Measurements from ENCODE around the gene DUOXA2.
A peak's percentile ranks its signal among the peaks of the same experiment; 100 is the strongest.

DUOXA2 gene

DNA sequence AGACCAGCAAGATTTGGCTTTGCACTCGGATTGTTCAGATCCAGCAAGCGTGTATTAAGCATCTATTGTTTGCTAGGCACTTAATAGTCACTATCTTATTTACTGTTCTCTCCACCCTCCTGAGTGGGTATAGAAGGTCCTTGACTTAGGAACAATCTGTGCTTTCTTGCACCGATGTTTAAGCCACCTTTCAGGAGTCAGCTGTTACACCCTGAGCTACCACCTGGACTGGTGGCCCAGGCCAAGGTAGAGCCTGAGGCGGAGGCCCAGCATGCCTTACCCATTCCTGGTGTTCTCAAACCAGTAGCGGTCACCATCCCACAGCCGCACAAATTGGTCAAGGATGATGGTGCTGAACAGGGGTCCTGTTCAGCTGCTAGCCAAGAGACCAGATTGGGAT lies 25.6 kb downstream of the DUOXA2 start:
- TF ChIP-seq GATA2 (IDR thresholded peaks at IDR 0.05; ENCODE audit: low read depth, low read length) (no peak), GATA3 (IDR thresholded peaks at IDR 0.05; ENCODE audit: low read depth, low read length) (no peak)

DNA sequence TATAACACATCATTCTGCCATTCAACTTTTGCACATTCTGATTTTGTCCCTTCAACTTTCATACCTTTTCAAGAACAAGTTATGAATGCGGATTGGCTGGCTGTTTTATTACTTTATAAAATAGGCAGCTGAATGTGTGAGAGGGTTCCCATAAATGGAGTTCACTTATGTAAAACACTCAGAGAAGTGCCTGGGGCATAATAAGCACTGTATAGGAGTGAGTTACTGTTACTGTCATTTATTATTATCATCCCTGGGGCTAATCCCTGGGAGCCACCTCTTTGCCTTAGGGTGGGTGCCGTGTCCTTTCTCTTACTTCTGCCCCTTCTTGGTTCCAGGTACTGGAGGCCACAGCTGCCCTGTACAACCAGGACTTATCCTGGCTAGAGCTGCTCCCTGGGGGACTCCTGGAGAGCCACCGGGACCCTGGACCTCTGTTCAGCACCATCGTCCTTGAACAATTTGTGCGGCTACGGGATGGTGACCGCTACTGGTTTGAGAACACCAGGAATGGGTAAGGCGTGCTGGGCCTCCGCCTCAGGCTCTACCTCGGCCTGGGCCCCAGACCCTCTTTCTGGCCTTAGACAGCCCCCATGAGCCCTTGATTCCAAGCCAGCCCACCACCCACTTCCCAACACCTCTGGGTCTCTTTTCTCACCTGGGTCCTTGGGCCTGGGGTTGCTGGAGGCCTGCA lies 26.6 kb downstream of the DUOXA2 start:
- no peak for TF ChIP-seq GATA2 (IDR thresholded peaks at IDR 0.05; ENCODE audit: low read depth, low read length)
- no peak for TF ChIP-seq GATA3 (IDR thresholded peaks at IDR 0.05; ENCODE audit: low read depth, low read length)

DNA sequence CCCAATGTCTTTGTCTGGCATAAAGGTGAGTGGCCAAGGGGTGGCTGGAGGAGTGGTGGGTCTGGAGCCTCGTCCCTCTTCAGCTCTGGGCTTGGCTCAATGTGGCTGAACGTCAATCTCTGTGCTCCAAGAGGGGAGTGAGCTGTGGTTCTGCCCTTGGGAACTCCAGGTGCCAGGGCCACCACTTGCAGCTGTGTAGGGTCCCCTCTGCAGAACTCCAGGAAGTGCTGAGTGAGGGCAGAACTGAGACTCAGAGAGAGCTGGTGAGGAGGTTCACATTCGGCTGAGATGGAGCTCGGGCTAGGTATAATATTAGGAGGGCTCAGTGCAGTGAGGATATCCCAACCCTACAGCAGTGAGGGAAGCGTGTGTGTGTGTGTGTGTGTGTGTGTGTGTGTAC lies 27.3 kb downstream of the DUOXA2 start:
- TF ChIP-seq GATA2 (IDR thresholded peaks at IDR 0.05; ENCODE audit: low read depth, low read length) (no peak), GATA3 (IDR thresholded peaks at IDR 0.05; ENCODE audit: low read depth, low read length) (no peak)

DNA sequence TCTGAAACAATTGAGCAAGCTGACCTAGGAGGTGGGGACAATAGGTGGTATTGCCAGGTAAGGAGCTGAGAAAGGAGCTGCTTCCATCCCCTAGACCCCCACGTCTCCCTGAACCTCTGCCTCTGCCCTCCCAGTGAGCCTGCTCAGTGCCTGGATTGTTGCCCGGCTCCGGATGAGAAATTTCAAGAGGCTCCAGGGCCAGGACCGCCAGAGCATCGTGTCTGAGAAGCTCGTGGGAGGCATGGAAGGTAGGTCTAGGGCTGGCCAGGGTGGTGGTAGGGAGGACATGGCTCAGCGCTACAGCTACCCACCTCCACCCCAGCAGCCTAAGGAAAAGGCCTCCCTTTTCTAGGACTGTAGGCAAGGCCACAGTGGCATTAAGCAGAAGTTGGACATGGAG lies 28.9 kb downstream of the DUOXA2 start:
- no peak for TF ChIP-seq GATA3 (IDR thresholded peaks at IDR 0.05; ENCODE audit: low read depth, low read length)
- TF ChIP-seq GATA2 (IDR thresholded peaks at IDR 0.05; ENCODE audit: low read depth, low read length) = no peak

DNA sequence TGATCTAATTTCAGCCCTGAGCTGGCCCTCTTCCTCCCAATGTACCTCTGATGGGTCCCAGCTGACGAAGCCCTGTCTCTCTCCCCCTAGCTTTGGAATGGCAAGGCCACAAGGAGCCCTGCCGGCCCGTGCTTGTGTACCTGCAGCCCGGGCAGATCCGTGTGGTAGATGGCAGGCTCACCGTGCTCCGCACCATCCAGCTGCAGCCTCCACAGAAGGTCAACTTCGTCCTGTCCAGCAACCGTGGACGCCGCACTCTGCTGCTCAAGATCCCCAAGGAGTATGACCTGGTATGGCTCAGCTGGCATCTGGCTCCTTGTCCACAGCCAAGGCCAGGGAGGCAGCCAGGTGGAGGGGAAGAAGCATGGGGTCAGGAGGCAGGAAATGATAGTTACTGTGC lies 29.8 kb downstream of the DUOXA2 start:
- TF ChIP-seq GATA3 (IDR thresholded peaks at IDR 0.05; ENCODE audit: low read depth, low read length) = no peak
- no peak for TF ChIP-seq GATA2 (IDR thresholded peaks at IDR 0.05; ENCODE audit: low read depth, low read length)

DNA sequence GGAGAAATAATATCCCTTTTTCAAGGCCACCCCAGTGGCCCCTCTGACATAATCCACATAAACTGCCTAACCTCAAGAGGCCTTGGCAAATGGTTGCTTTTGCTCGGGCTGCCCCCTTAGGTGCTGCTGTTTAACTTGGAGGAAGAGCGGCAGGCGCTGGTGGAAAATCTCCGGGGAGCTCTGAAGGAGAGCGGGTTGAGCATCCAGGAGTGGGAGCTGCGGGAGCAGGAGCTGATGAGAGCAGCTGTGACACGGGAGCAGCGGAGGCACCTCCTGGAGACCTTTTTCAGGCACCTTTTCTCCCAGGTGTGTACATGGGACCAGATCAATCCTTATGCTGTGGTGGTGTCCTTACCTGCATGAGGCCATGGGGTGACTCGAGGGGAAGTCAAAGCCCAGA lies 30.6 kb downstream of the DUOXA2 start:
- no peak for TF ChIP-seq GATA2 (IDR thresholded peaks at IDR 0.05; ENCODE audit: low read depth, low read length)
- no peak for TF ChIP-seq GATA3 (IDR thresholded peaks at IDR 0.05; ENCODE audit: low read depth, low read length)

DNA sequence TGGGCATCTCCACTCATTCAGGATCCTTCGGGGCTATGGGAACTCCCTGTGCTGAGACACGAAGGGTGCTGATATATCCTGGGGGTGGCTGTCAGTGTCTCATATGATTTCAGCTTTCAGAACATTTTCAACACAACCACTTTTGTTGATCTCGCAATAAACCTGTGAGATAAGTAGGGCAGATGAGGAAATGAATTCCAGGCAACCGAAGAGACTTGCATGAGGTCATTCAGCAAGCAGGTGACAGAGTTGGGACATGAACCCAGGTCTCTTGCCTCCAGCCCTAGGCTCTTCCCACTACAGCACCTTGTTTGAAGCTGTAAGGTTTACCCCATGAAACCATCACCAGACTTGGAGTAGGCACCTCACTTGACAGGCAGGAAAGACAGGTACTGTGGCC lies 32.3 kb downstream of the DUOXA2 start:
- TF ChIP-seq GATA2 (IDR thresholded peaks at IDR 0.05; ENCODE audit: low read depth, low read length) = no peak
- no peak for TF ChIP-seq GATA3 (IDR thresholded peaks at IDR 0.05; ENCODE audit: low read depth, low read length)

DNA sequence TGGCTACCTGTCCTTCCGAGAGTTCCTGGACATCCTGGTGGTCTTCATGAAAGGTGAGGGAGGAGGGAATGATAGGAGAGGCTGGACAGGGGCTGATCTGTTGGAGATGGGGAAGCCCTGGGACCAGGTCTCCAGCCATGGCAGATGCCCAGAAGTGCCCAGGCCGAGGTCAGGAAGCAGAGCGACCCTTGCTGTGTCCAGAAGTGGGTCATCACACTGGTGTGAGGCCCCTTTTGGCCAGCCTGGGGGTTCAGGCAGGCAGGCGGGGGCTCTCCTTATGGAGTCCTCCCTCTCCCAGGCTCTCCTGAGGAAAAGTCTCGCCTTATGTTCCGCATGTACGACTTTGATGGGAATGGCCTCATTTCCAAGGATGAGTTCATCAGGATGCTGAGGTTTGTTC lies 33.5 kb downstream of the DUOXA2 start:
- TF ChIP-seq GATA2 (IDR thresholded peaks at IDR 0.05; ENCODE audit: low read depth, low read length) = no peak
- TF ChIP-seq GATA3 (IDR thresholded peaks at IDR 0.05; ENCODE audit: low read depth, low read length) = no peak

DNA sequence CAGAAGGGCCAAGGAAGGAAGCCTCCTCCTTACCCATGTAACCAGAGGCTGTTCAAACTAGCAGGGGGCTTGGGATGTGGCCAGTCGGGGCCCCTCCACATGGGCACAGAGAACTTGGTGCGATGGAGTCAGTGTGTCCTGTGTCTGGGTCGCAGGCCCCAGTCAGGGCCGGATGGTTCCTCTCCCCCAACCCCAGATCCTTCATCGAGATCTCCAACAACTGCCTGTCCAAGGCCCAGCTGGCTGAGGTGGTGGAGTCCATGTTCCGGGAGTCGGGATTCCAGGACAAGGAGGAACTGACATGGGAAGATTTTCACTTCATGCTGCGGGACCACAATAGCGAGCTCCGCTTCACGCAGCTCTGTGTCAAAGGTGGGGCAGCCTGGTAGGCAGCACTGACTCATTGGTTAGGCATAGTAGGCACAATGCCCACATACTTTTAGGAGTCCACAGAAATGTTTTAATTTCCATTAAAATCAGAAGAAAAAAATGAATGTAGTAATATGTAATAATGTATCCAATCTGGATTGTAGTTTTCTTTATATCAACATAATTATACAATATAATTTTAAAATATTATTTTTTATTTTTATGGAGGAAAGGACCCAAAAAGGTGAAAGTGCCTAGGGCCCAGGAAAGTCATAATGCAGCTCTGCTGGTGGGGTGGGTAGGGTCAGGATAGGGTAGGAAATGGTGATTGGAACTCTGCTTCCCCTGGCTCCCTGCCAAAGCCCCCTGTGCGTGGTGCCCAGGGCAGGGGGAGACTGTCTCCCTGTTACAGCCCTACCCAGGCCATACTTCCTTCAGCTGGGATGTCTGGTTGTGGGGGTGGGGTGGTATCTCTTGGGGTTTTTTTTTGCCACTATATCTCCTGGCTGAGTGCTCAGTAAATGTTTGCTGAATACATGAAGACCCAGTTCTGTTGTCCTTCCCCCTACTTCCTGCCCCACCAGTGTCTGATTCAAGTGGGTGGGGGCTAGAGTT lies 34.2 kb downstream of the DUOXA2 start:
- TF ChIP-seq GATA2 (IDR thresholded peaks at IDR 0.05; ENCODE audit: low read depth, low read length) = no peak
- no peak for TF ChIP-seq GATA3 (IDR thresholded peaks at IDR 0.05; ENCODE audit: low read depth, low read length)

DNA sequence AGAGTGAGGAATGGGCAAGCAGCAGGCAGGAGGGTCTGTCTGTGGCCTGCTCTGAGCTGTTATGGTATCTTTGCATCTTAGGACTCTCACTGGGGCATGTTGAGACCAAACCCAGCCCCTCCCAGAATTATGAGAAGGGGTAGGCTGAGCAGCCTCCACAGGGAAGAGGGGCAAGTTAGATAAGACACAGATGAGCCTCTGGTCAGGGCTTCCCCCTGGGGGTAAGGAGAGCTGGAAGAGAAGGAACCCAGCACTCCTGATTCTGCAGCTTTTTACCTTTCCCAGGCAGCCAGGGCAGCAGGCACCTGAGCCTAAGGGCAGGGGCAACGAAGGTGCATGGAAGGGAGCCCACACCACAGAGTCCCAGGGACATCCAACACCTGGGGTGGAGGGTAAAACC lies 34.9 kb downstream of the DUOXA2 start:
- TF ChIP-seq GATA3 (IDR thresholded peaks at IDR 0.05; ENCODE audit: low read depth, low read length) (no peak), GATA2 (IDR thresholded peaks at IDR 0.05; ENCODE audit: low read depth, low read length) (peak; percentile 40)

DNA sequence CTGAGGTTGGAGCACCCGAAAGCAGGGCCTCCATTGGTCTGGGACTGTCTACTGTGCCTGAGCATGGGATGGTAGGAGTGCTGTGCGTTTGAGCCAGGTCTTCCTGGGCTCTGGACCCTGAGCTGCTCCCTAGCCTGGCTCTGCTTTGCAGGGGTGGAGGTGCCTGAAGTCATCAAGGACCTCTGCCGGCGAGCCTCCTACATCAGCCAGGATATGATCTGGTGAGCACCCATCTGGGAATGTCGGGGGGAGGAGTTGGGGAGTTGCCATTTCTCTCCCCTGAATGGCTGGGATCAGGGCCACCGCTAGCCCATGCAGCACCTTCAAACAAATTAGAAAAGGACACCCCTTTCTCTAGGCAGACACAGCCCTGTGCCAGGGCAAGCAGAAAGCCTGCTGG lies 36.4 kb downstream of the DUOXA2 start:
- no peak for TF ChIP-seq GATA2 (IDR thresholded peaks at IDR 0.05; ENCODE audit: low read depth, low read length)
- no peak for TF ChIP-seq GATA3 (IDR thresholded peaks at IDR 0.05; ENCODE audit: low read depth, low read length)

DNA sequence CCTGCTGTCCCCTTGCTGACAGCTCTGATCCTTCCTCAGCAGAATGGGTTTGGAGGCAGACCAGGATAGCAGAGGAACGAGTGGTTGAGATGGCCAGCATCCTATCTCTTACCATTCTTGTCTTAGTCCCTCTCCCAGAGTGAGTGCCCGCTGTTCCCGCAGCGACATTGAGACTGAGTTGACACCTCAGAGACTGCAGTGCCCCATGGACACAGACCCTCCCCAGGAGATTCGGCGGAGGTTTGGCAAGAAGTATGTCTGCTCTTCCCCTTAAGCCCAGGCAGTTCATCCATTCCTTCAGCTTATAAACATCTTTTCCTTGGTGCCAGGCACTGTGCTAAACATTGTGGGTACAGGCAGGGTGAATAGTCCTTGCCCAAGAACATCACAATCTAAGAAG lies 36.9 kb downstream of the DUOXA2 start:
- TF ChIP-seq GATA2 (IDR thresholded peaks at IDR 0.05; ENCODE audit: low read depth, low read length) = no peak
- no peak for TF ChIP-seq GATA3 (IDR thresholded peaks at IDR 0.05; ENCODE audit: low read depth, low read length)

DNA sequence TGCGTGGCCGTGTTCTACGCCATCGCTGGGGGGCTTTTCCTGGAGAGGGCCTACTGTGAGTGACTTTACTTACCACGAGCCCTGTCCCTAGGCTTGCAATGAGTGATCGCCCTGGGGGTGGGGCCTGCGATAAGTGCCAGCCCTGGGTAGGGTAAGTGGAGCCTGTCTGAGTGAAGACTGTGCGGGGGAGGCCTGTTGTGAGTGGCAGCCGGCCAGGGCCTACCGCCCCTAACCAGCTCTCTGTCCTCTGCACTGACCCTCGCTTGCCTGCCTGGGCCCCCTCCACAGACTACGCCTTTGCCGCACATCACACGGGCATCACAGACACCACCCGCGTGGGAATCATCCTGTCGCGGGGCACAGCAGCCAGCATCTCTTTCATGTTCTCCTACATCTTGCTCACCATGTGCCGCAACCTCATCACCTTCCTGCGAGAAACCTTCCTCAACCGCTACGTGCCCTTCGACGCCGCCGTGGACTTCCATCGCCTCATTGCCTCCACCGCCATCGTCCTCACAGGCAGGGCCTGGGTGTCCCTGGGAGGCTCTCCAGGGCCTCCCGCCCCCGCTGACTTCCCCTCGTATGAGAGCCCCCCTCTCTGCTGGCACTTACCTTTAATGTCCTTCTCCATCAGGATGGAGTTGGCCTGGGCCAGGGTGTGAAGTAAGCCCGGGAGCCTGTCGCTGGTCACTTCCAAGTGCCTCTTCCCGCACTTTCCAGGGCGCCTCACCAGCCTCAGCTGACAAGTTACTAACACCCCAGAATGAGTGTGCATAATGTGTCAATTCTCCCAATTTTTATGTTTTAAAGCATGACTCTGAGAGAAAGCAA lies 38.1 kb downstream of the DUOXA2 start:
- TF ChIP-seq GATA2 (IDR thresholded peaks at IDR 0.05; ENCODE audit: low read depth, low read length) (no peak), GATA3 (IDR thresholded peaks at IDR 0.05; ENCODE audit: low read depth, low read length) (no peak)

DNA sequence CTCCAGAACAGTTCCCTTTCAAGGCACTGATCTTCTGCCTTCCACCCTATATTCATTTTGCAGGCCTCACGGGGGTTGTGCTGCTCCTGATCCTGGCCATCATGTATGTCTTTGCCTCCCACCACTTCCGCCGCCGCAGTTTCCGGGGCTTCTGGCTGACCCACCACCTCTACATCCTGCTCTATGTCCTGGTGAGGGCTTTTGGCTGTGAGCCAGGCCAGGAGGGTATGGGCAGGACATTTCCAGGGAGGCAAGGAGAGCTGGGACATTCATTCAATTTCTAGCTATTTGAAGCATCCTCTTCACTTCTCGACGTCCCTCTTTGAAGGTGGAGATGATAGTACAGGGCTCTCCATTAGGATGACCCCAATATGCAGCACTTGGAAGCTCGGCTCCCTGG lies 41.6 kb downstream of the DUOXA2 start:
- TF ChIP-seq GATA3 (IDR thresholded peaks at IDR 0.05; ENCODE audit: low read depth, low read length) (no peak), GATA2 (IDR thresholded peaks at IDR 0.05; ENCODE audit: low read depth, low read length) (no peak)
